ENCODE data around the gene ARMC5.

GRCh38 chr16:31475946-31476302, 16.6 kb downstream of the ARMC5 start:
- TF ChIP-seq CTCF (IDR thresholded peaks at IDR 0.05): no peak
- no peak for TF ChIP-seq EP300 (IDR thresholded peaks at IDR 0.05)
- no peak for TF ChIP-seq POLR2AphosphoS5 (IDR thresholded peaks at IDR 0.05)
